ENCODE data around the gene PLXDC1. TPM values are rescaled to one million over a fixed set of nuclear protein-coding genes. Genes with fewer than 3 reads are reported as not detected.

The PLXDC1 gene
- total RNA-seq, 1 donor from 2014 or later, result 5.4 TPM

Small RNAs within 50 kb of the gene (small RNA-seq; reads per million reads assigned to genes)
- gene AC091178.1 (ENCODE audit: low replicate concordance), result not detected

Other genes with a start within 250 kb of the PLXDC1 start
- gene FBXO47, start 184.2 kb downstream of the PLXDC1 start, total RNA-seq, result not detected
- not detected for gene ARL5C, start 14.5 kb upstream of the PLXDC1 start, total RNA-seq
- 17.5 TPM for gene CACNB1, start 46.0 kb upstream of the PLXDC1 start, total RNA-seq
- 1,319 TPM for gene RPL19, start 48.6 kb upstream of the PLXDC1 start, total RNA-seq
- 1.5 TPM for gene STAC2, start 74.3 kb upstream of the PLXDC1 start, total RNA-seq
- gene FBXL20, start 250.0 kb upstream of the PLXDC1 start, total RNA-seq, result 14.2 TPM